T-cell (primary cell): Measurements from ENCODE around the gene PARD3. TPM values are rescaled to one million over a fixed set of nuclear protein-coding genes. Genes with fewer than 3 reads are reported as not detected.

Source experiments
- ATAC-seq, 4 experiments: fragments of 200-7000 bp in 3 of 4; fragments of 150-1000 bp in 1 of 4; cut with Tn5 transposase; replicated peaks in 1 of 4; 1 replicate in 3 of 4; 2 replicates in 1 of 4; pipeline ENCODE4 v1.10.0; 2021; ENCODE audit warnings: moderate library complexity in 3 of 4, mild to moderate bottlenecking in 2 of 4, moderate number of reproducible peaks in 1 of 4
- CTCF ChIA-PET, 2 donors: fragments of 300-600 bp; sonication (Branson Sonifier 250); formaldehyde crosslinking; loops; one replicate each; lab custom pipeline; 2022; ENCODE audit warnings: antibody characterized with exemption in 2 of 2; lab: Charles Lee
- POLR2A ChIA-PET, 2 donors: fragments of 300-600 bp; sonication (Branson Sonifier 250); formaldehyde crosslinking; loops; one replicate each; lab custom pipeline; 2022; ENCODE audit warnings: antibody characterized with exemption in 2 of 2; lab: Charles Lee
- DNase-seq, 35 experiments: peaks; one replicate each; pipeline versions ENCODE4 v3.0.0 to v3.0.0-alpha.2; 2013 to 2023
- H3K27ac ChIP-seq: one replicate; pipeline ENCODE4 v1.5.1; 2013; ENCODE audit warnings: low read length
- H3K27me3 ChIP-seq, 2 experiments: replicated peaks in 1 of 2; 1 replicate in 1 of 2; 2 replicates in 1 of 2; pipeline versions ENCODE4 v1.6.1 to v1.7.0; 2013; ENCODE audit warnings: low read length in 1 of 2, mixed read lengths in 1 of 2; ENCODE audit not compliant: control insufficient read depth in 2 of 2, insufficient read depth in 2 of 2; ENCODE audit errors: extremely low read depth in 1 of 2
- H3K36me3 ChIP-seq, 2 donors: 1 replicate in 1 of 2; 2 replicates in 1 of 2; pipeline versions ENCODE4 v1.6.1 to v1.7.0; 2013; ENCODE audit warnings: low read length in 1 of 2; ENCODE audit not compliant: control insufficient read depth in 2 of 2, insufficient read depth in 1 of 2; ENCODE audit errors: extremely low read depth in 1 of 2
- H3K4me1 ChIP-seq, 2 experiments: 1 replicate in 1 of 2; 2 replicates in 1 of 2; pipeline versions ENCODE4 v1.6.1 to v1.7.0; 2013; ENCODE audit warnings: low read length in 2 of 2, mixed read lengths in 1 of 2; ENCODE audit not compliant: insufficient read depth in 2 of 2, control insufficient read depth in 1 of 2; ENCODE audit errors: extremely low read depth in 1 of 2
- H3K4me3 ChIP-seq, 2 donors: 1 replicate in 1 of 2; 2 replicates in 1 of 2; pipeline versions ENCODE4 v1.5.1 to v1.7.0; 2013; ENCODE audit warnings: mild to moderate bottlenecking in 2 of 2, low read length in 1 of 2, moderate library complexity in 1 of 2; ENCODE audit not compliant: control insufficient read depth in 1 of 2; ENCODE audit errors: extremely low read depth in 1 of 2
- H3K9me3 ChIP-seq: 2 replicates; pipeline ENCODE4 v1.7.0; 2013
- H3K27ac Mint-ChIP-seq, 2 donors: one replicate each; pipeline ENCODE4 v1.8.0; 2020 to 2021; ENCODE audit warnings: mild to moderate bottlenecking in 2 of 2, mixed read lengths in 2 of 2
- H3K27me3 Mint-ChIP-seq, 2 donors: one replicate each; pipeline ENCODE4 v1.8.0; 2021 to 2022; ENCODE audit warnings: mixed read lengths in 2 of 2
- H3K36me3 Mint-ChIP-seq: one replicate; pipeline ENCODE4 v1.8.0; 2021; ENCODE audit warnings: mixed read lengths
- H3K4me1 Mint-ChIP-seq, 3 donors: one replicate each; pipeline ENCODE4 v1.8.0; 2020 to 2022; ENCODE audit warnings: mixed read lengths in 3 of 3, mild to moderate bottlenecking in 1 of 3
- H3K4me3 Mint-ChIP-seq, 3 donors: one replicate each; pipeline ENCODE4 v1.8.0; 2020 to 2022; ENCODE audit warnings: mild to moderate bottlenecking in 3 of 3, mixed read lengths in 3 of 3, moderate library complexity in 3 of 3
- H3K9me3 Mint-ChIP-seq, 3 donors: one replicate each; pipeline ENCODE4 v1.8.0; 2020 to 2022; ENCODE audit warnings: mixed read lengths in 3 of 3
- WGBS: methylation state at CpG from one replicate; pipeline ENCODE4 v1.1.5; 2013; ENCODE audit warnings: missing lambda C conversion rate; ENCODE audit not compliant: insufficient coverage; 5-methylcytosine and 5-hydroxymethylcytosine counted together
- total RNA-seq, 35 experiments: library from RNA in 6 of 35; stranded (reverse) in 6 of 35; fragments of 120-200 nt in 1 of 35; gene quantifications; one replicate each; pipeline versions ENCODE4 v1.2.1 to v1.2.4 and lab custom pipeline; 2013 to 2026

The PARD3 gene
- total RNA-seq, 5 donors from 2014 or later (not counting 1 experiment from before 2014, with no cell fraction given), result 0.36 to 0.92 (median 0.65) TPM

GRCh38 chr10:34323192-34323591 is 491.9 kb downstream of the PARD3 start:
- H3K4me1 Mint-ChIP-seq, result no peaks in the 10 kb centered on the region
- Histone ChIP-seq H3K4me3 (no peak overlapping the region), H3K27me3 (peaks cover 0 to 2% of the 10 kb centered on the region in 2 experiments), H3K27ac (no peak overlapping the region), H3K36me3 (peaks cover 0 to 4% of the 10 kb centered on the region in 2 donors), H3K9me3 (no peaks in the 10 kb centered on the region), H3K4me1 (no peaks in the 10 kb centered on the region)
- CTCF ChIA-PET, result interaction anchor here in 1 of 2 donors (0.6 to 1.3 kb wide), 2 partner anchors 10 kb away, joined by 3 read pairs; no protein-coding TSS in a partner anchor
- DNase-seq (no peak), ATAC-seq (no peak)
- no peak overlapping the region for H3K27ac Mint-ChIP-seq
- H3K27me3 Mint-ChIP-seq, result peaks cover 0 to 3% of the 10 kb centered on the region in 2 donors
- POLR2A ChIA-PET, result no interaction called here
- H3K9me3 Mint-ChIP-seq, result no peaks in the 10 kb centered on the region
- no peaks in the 10 kb centered on the region for H3K36me3 Mint-ChIP-seq
- no CpG with 5 or more reads among the region's 1 CpG for WGBS
- no peak overlapping the region for H3K4me3 Mint-ChIP-seq

- no peaks in the 10 kb centered on the region for H3K9me3 Mint-ChIP-seq
- H3K4me3 ChIP-seq, result no peak overlapping the region
- CTCF ChIA-PET, result interaction anchor here in 1 of 2 donors (1.2 kb wide), 1 partner anchor 17 kb away, joined by 3 read pairs; no protein-coding TSS in a partner anchor
- H3K4me1 Mint-ChIP-seq, result no peaks in the 10 kb centered on the region
- no peaks in the 10 kb centered on the region for H3K4me1 ChIP-seq
- peaks cover 0 to 3% of the 10 kb centered on the region in 2 donors for H3K27me3 Mint-ChIP-seq
- no peaks in the 10 kb centered on the region for H3K27me3 ChIP-seq
- H3K27ac ChIP-seq, result no peak overlapping the region
- no CpG with 5 or more reads among the region's 4 CpGs for WGBS
- POLR2A ChIA-PET, result interaction anchor here in 1 of 2 donors (0.5 kb wide), 1 partner anchor 343 kb away, joined by 3 read pairs; no protein-coding TSS in a partner anchor
- H3K27ac Mint-ChIP-seq, result no peak overlapping the region
- no peaks in the 10 kb centered on the region for H3K36me3 Mint-ChIP-seq
- no peak overlapping the region for H3K4me3 Mint-ChIP-seq
- no peaks in the 10 kb centered on the region for H3K9me3 ChIP-seq
- H3K36me3 ChIP-seq, result peaks cover 0 to 4% of the 10 kb centered on the region in 2 donors
- DNase-seq, result no peak
- ATAC-seq, result no peak
These were observed 494.8 kb downstream of the PARD3 start for GRCh38 chr10:34320265-34320664.

- Histone ChIP-seq H3K27ac (no peak overlapping the region), H3K36me3 (peaks cover 0 to under 1% of the 10 kb centered on the region in 2 donors), H3K4me3 (no peak overlapping the region), H3K9me3 (no peaks in the 10 kb centered on the region), H3K4me1 (peaks cover 0 to 6% of the 10 kb centered on the region in 2 experiments), H3K27me3 (no peaks in the 10 kb centered on the region)
- H3K27me3 Mint-ChIP-seq, result peaks cover 0 to 3% of the 10 kb centered on the region in 2 donors
- no CpG with 5 or more reads among the region's 6 CpGs for WGBS
- H3K4me3 Mint-ChIP-seq, result no peak overlapping the region
- no peaks in the 10 kb centered on the region for H3K36me3 Mint-ChIP-seq
- no peak for ATAC-seq
- no peaks in the 10 kb centered on the region for H3K9me3 Mint-ChIP-seq
- DNase-seq, result no peak
- H3K27ac Mint-ChIP-seq, result no peak overlapping the region
- ChIA-PET POLR2A (no interaction called here), CTCF (interaction anchor here in 1 of 2 donors (0.6 kb wide), 1 partner anchor 253 kb away, joined by 14 read pairs; no protein-coding TSS in a partner anchor)
- peaks cover 0 to 2% (median 2%) of the 10 kb centered on the region in 3 donors for H3K4me1 Mint-ChIP-seq
These were observed 495.8 kb downstream of the PARD3 start for GRCh38 chr10:34319197-34319846.

- no peak for ATAC-seq
- H3K9me3 ChIP-seq, result no peaks in the 10 kb centered on the region
- no peak for DNase-seq
- CTCF ChIA-PET, result no interaction called here
- WGBS, result no CpG with 5 or more reads among the region's 2 CpGs
- no peaks in the 10 kb centered on the region for H3K36me3 ChIP-seq
- no peak overlapping the region for H3K4me3 Mint-ChIP-seq
- H3K27ac Mint-ChIP-seq, result no peak overlapping the region
- no peak overlapping the region for H3K4me3 ChIP-seq
- H3K27me3 ChIP-seq, result no peaks in the 10 kb centered on the region
- H3K4me1 ChIP-seq, result peaks cover 0 to 14% of the 10 kb centered on the region in 2 experiments
- POLR2A ChIA-PET, result no interaction called here
- no peaks in the 10 kb centered on the region for H3K36me3 Mint-ChIP-seq
- H3K9me3 Mint-ChIP-seq, result no peaks in the 10 kb centered on the region
- H3K4me1 Mint-ChIP-seq, result peaks cover 4 to 16% (median 15%) of the 10 kb centered on the region in 3 donors
- no peak overlapping the region for H3K27ac ChIP-seq
- no peaks in the 10 kb centered on the region for H3K27me3 Mint-ChIP-seq
These were observed 498.9 kb downstream of the PARD3 start for GRCh38 chr10:34316154-34316553.

- ChIA-PET POLR2A (no interaction called here), CTCF (no interaction called here)
- DNase-seq (no peak), ATAC-seq (no peak)
- Mint-ChIP-seq H3K4me1 (peaks cover 4 to 16% (median 15%) of the 10 kb centered on the region in 3 donors), H3K36me3 (no peaks in the 10 kb centered on the region), H3K9me3 (no peaks in the 10 kb centered on the region), H3K4me3 (no peak overlapping the region), H3K27ac (no peak overlapping the region), H3K27me3 (no peaks in the 10 kb centered on the region)
- H3K4me3 ChIP-seq, result no peak overlapping the region
- H3K27ac ChIP-seq, result no peak overlapping the region
- H3K9me3 ChIP-seq, result no peaks in the 10 kb centered on the region
- peaks cover 0 to 14% of the 10 kb centered on the region in 2 experiments for H3K4me1 ChIP-seq
- no peaks in the 10 kb centered on the region for H3K36me3 ChIP-seq
- H3K27me3 ChIP-seq, result no peaks in the 10 kb centered on the region
- 100% methylated on average over 1 of the region's 5 CpGs for WGBS
These were observed 500.6 kb downstream of the PARD3 start for GRCh38 chr10:34314457-34314856.

- Histone ChIP-seq H3K9me3 (no peaks in the 10 kb centered on the region), H3K36me3 (no peaks in the 10 kb centered on the region), H3K4me1 (peaks cover 0 to 14% of the 10 kb centered on the region in 2 experiments), H3K27me3 (no peaks in the 10 kb centered on the region), H3K27ac (no peak overlapping the region), H3K4me3 (no peak overlapping the region)
- ChIA-PET CTCF (no interaction called here), POLR2A (no interaction called here)
- ATAC-seq (no peak), DNase-seq (no peak)
- H3K9me3 Mint-ChIP-seq, result no peaks in the 10 kb centered on the region
- H3K36me3 Mint-ChIP-seq, result no peaks in the 10 kb centered on the region
- H3K4me3 Mint-ChIP-seq, result no peak overlapping the region
- peaks cover 4 to 16% (median 15%) of the 10 kb centered on the region in 3 donors for H3K4me1 Mint-ChIP-seq
- no CpG with 5 or more reads among the region's 3 CpGs for WGBS
- H3K27me3 Mint-ChIP-seq, result no peaks in the 10 kb centered on the region
- H3K27ac Mint-ChIP-seq, result peak overlapping the region in 1 of 2 donors; percentile 9
These were observed 501.2 kb downstream of the PARD3 start for GRCh38 chr10:34313888-34314287.
